Caco-2 (cell line): ENCODE results near the gene ACTG1. TPM values are rescaled to one million over a fixed set of nuclear protein-coding genes. Genes with fewer than 3 reads are reported as not detected.

Experiments used
- BruUV-seq: library from RNA; stranded (reverse); fragments of 400-500 nt; replicated peaks from 2 replicates; lab custom pipeline; 2021; lab: Mats Ljungman, UMichigan
- CTCF ChIA-PET: fragments of 300-600 bp; sonication (Branson Sonifier 250); formaldehyde crosslinking; loops from one replicate; lab custom pipeline; 2022; ENCODE audit warnings: antibody characterized with exemption; lab: Charles Lee
- POLR2A ChIA-PET: fragments of 300-600 bp; sonication (Branson Sonifier 250); formaldehyde crosslinking; loops from one replicate; lab custom pipeline; 2022; ENCODE audit warnings: antibody characterized with exemption; lab: Charles Lee
- DNase-seq, 2 experiments: peaks; one replicate each; pipeline versions ENCODE4 v3.0.0 to v3.0.0-alpha.2; 2020 to 2022
- H3K27me3 ChIP-seq: replicated peaks from 2 replicates; pipeline ENCODE4 v1.6.0; 2011; ENCODE audit warnings: low read length; ENCODE audit not compliant: control insufficient read depth, insufficient read depth
- H3K36me3 ChIP-seq: 2 replicates; pipeline ENCODE4 v1.5.1; 2011; ENCODE audit warnings: low read length; ENCODE audit not compliant: control insufficient read depth, insufficient read depth
- H3K4me1 ChIP-seq: fragments of 250-450 bp; sonication (Bioruptor Pico); 2 replicates; pipeline ENCODE4 v1.5.1; 2020; ENCODE audit warnings: mild to moderate bottlenecking
- H3K4me3 ChIP-seq: 2 replicates; pipeline ENCODE4 v1.5.1; 2011; ENCODE audit warnings: low read depth, mild to moderate bottlenecking, control low read depth, low read length
- H3K9me3 ChIP-seq: fragments of 250-450 bp; sonication (Bioruptor Pico); 2 replicates; pipeline ENCODE4 v1.5.1; 2020; ENCODE audit warnings: mild to moderate bottlenecking, moderate library complexity
- H3K27ac Mint-ChIP-seq: one replicate; pipeline ENCODE4 v1.8.0; 2022; ENCODE audit warnings: mixed read lengths; ENCODE audit not compliant: unreplicated experiment
- H3K27me3 Mint-ChIP-seq: one replicate; pipeline ENCODE4 v1.8.0; 2022; ENCODE audit warnings: mixed read lengths; ENCODE audit not compliant: insufficient read depth, unreplicated experiment
- H3K36me3 Mint-ChIP-seq: one replicate; pipeline ENCODE4 v1.8.0; 2022; ENCODE audit warnings: mild to moderate bottlenecking, mixed read lengths; ENCODE audit not compliant: insufficient read depth, unreplicated experiment
- H3K4me1 Mint-ChIP-seq: one replicate; pipeline ENCODE4 v1.8.0; 2022; ENCODE audit warnings: low read depth, mixed read lengths; ENCODE audit not compliant: unreplicated experiment
- H3K4me3 Mint-ChIP-seq: one replicate; pipeline ENCODE4 v1.8.0; 2022; ENCODE audit warnings: mild to moderate bottlenecking, moderate library complexity, mixed read lengths; ENCODE audit not compliant: unreplicated experiment
- H3K9me3 Mint-ChIP-seq: one replicate; pipeline ENCODE4 v1.8.0; 2022; ENCODE audit warnings: mixed read lengths; ENCODE audit not compliant: unreplicated experiment
- intact Hi-C: fragments of 100-400 bp; cut with micrococcal nuclease; formaldehyde crosslinking; loops from one replicate; pipeline ENCODE4 v1.10.0; 2022; ENCODE audit not compliant: unreplicated experiment
- total RNA-seq: library from RNA; stranded (reverse); gene quantifications from 2 replicates; pipeline ENCODE4 v1.2.3, GENCODE V29; 2022
- TF ChIP-seq, protein P1 (sequence below), 2 experiments: fragments of 200-600 bp in 1 of 2; IDR thresholded peaks; 1 replicate in 1 of 2; 2 replicates in 1 of 2; pipeline versions ENCODE4 v1.5.1 to v1.8.0; 2011 to 2022; ENCODE audit warnings: antibody characterized with exemption in 1 of 2, control low read depth in 1 of 2, inconsistent platforms in 1 of 2, low read depth in 1 of 2, low read length in 1 of 2, mild to moderate bottlenecking in 1 of 2, moderate library complexity in 1 of 2; ENCODE audit not compliant: insufficient read depth in 1 of 2, severe bottlenecking in 1 of 2, unreplicated experiment in 1 of 2

ACTG1 gene
- total RNA-seq, 1 experiment from 2014 or later: 1,436 TPM

GRCh38 chr17:81474958-81475357 is 37.6 kb downstream of the ACTG1 start:
- Mint-ChIP-seq H3K36me3 (peaks cover 5% of the 10 kb centered on the region), H3K4me1 (no peaks in the 10 kb centered on the region), H3K9me3 (no peaks in the 10 kb centered on the region), H3K4me3 (no peak overlapping the region), H3K27me3 (no peaks in the 10 kb centered on the region), H3K27ac (no peak overlapping the region)
- H3K4me1 ChIP-seq: no peaks in the 10 kb centered on the region
- no peak for DNase-seq
- TF ChIP-seq, protein P1, sequence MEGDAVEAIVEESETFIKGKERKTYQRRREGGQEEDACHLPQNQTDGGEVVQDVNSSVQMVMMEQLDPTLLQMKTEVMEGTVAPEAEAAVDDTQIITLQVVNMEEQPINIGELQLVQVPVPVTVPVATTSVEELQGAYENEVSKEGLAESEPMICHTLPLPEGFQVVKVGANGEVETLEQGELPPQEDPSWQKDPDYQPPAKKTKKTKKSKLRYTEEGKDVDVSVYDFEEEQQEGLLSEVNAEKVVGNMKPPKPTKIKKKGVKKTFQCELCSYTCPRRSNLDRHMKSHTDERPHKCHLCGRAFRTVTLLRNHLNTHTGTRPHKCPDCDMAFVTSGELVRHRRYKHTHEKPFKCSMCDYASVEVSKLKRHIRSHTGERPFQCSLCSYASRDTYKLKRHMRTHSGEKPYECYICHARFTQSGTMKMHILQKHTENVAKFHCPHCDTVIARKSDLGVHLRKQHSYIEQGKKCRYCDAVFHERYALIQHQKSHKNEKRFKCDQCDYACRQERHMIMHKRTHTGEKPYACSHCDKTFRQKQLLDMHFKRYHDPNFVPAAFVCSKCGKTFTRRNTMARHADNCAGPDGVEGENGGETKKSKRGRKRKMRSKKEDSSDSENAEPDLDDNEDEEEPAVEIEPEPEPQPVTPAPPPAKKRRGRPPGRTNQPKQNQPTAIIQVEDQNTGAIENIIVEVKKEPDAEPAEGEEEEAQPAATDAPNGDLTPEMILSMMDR (IDR thresholded peaks at IDR 0.05; ENCODE audit: insufficient read depth in 1 of 2, low read depth in 1 of 2, low read length in 1 of 2, severe bottlenecking in 1 of 2, unreplicated experiment in 1 of 2): no peak
- H3K27me3 ChIP-seq: no peaks in the 10 kb centered on the region
- no peaks in the 10 kb centered on the region for H3K9me3 ChIP-seq
- intact Hi-C loops: no loop called here
- no peak overlapping the region for H3K4me3 ChIP-seq
- H3K36me3 ChIP-seq: no peaks in the 10 kb centered on the region
- ChIA-PET CTCF (no interaction called here), POLR2A (no interaction called here)
- no TSS peak for BruUV-seq

- Mint-ChIP-seq H3K4me3 (no peak overlapping the region), H3K4me1 (no peaks in the 10 kb centered on the region), H3K27ac (no peak overlapping the region), H3K27me3 (no peaks in the 10 kb centered on the region), H3K9me3 (no peaks in the 10 kb centered on the region), H3K36me3 (peaks cover 2% of the 10 kb centered on the region)
- intact Hi-C loops: no loop called here
- TF ChIP-seq, protein P1 (IDR thresholded peaks at IDR 0.05; ENCODE audit: insufficient read depth in 1 of 2, low read depth in 1 of 2, low read length in 1 of 2, severe bottlenecking in 1 of 2, unreplicated experiment in 1 of 2): no peak
- DNase-seq: no peak
- no TSS peak for BruUV-seq
- H3K4me1 ChIP-seq: no peaks in the 10 kb centered on the region
- no peaks in the 10 kb centered on the region for H3K27me3 ChIP-seq
- ChIA-PET POLR2A (no interaction called here), CTCF (interaction anchor here (0.5 to 1.1 kb wide), 2 partner anchors 11 to 547 kb away, joined by 3 read pairs; no protein-coding TSS in a partner anchor)
- H3K9me3 ChIP-seq: no peaks in the 10 kb centered on the region
- H3K36me3 ChIP-seq: no peaks in the 10 kb centered on the region
- no peak overlapping the region for H3K4me3 ChIP-seq
Measured at GRCh38 chr17:81473019-81473418, 39.6 kb downstream of the ACTG1 start.

GRCh38 chr17:81471818-81472456 is 40.7 kb downstream of the ACTG1 start:
- TF ChIP-seq, protein P1 (IDR thresholded peaks at IDR 0.05; ENCODE audit: insufficient read depth in 1 of 2, low read depth in 1 of 2, low read length in 1 of 2, severe bottlenecking in 1 of 2, unreplicated experiment in 1 of 2): peak in 1 of 2 experiments; percentile 5
- CTCF ChIA-PET: interaction anchor here (0.9 kb wide), 1 partner anchor 13 kb away, joined by 3 read pairs; no protein-coding TSS in a partner anchor
- Histone ChIP-seq H3K4me3 (no peak overlapping the region), H3K4me1 (no peaks in the 10 kb centered on the region), H3K27me3 (no peaks in the 10 kb centered on the region), H3K9me3 (no peaks in the 10 kb centered on the region), H3K36me3 (no peaks in the 10 kb centered on the region)
- POLR2A ChIA-PET: no interaction called here
- H3K4me3 Mint-ChIP-seq: no peak overlapping the region
- BruUV-seq: no TSS peak
- H3K36me3 Mint-ChIP-seq: no peaks in the 10 kb centered on the region
- no peaks in the 10 kb centered on the region for H3K27me3 Mint-ChIP-seq
- intact Hi-C loops: no loop called here
- H3K4me1 Mint-ChIP-seq: no peaks in the 10 kb centered on the region
- no peak overlapping the region for H3K27ac Mint-ChIP-seq
- H3K9me3 Mint-ChIP-seq: no peaks in the 10 kb centered on the region
- peak; percentile 52 to 74 for DNase-seq
